ENCODE measurements around the gene ITGB5.
"Not testable (repeated sequence)": the region's sequence is repeated elsewhere in the genome, so short reads cannot be mapped to it uniquely, and the experiment has no call there.

Gene ITGB5

DNA sequence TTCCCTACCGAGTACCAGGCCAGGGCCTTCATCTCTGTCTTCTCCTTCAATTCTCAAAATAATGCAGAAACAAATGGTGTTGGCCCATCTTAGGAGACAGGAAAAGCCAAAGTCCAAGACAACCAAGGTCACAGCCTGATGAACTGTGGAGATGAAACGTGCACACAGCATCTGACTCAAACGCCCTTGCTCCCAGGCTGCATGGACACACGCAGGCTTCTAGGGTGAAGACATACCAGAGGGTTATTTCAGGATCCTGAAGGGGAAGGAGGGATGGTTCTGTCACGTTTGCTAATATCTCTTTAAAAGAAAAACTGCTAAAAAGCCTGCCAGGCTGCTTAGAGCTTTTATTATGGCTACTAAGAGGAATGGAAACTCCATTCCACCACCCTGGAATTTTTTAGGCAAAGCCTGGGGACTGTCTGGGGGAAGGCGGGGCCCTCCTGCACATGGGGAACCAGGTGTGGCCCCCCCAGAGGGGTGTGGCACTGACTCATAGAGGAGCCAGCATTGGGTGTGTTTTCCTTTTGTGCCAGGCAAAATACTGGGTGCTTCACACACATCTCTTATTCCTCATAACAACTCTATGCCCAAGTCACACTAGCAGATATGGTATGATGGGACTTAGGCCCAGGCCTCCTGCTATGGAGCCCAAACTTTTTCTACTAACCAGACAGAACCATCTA, 94.0 kb downstream of the ITGB5 start:
- Histone ChIP-seq H3K4me2 (ENCODE audit: low read length) (no peak overlapping the region), H2AK5ac (ENCODE audit: low read length) (no peak overlapping the region), H3K4me1 (ENCODE audit: control insufficient read depth, low read depth, low read length) (no peaks in the 10 kb centered on the region), H4K8ac (ENCODE audit: low read depth, low read length) (no peak overlapping the region), H2BK15ac (replicated peaks; ENCODE audit: low read depth) (no peak overlapping the region), H4K5ac (ENCODE audit: low read length) (no peak overlapping the region), H3K56ac (ENCODE audit: low read length) (no peak overlapping the region), H3K79me2 (ENCODE audit: control insufficient read depth, insufficient read depth, low read length) (peaks cover 15% of the 10 kb centered on the region), H3K18ac (ENCODE audit: low read length) (no peak overlapping the region), H3K9ac (ENCODE audit: low read length) (no peak overlapping the region), H3K4me3 (ENCODE audit: low read length) (no peak overlapping the region), H3K79me1 (ENCODE audit: low read length) (peaks cover 31% of the 10 kb centered on the region), H3K23ac (ENCODE audit: low read length) (no peak overlapping the region), H2BK120ac (ENCODE audit: low read depth, low read length) (no peak overlapping the region), H3K27ac (ENCODE audit: low read depth, low read length) (no peak overlapping the region), H3K4ac (ENCODE audit: low read depth, low read length) (no peak overlapping the region), H2BK5ac (ENCODE audit: low read length) (no peak overlapping the region), H3K27me3 (ENCODE audit: insufficient read depth, low read length, poor library complexity) (no peaks in the 10 kb centered on the region), H3K36me3 (ENCODE audit: control insufficient read depth, insufficient read depth, low read length) (peaks cover 28% of the 10 kb centered on the region)
- no peak for DNase-seq
- no CpG with 5 or more reads among the region's 6 CpGs for WGBS (ENCODE audit: extremely low coverage, insufficient coverage, low lambda C conversion rate)

DNA sequence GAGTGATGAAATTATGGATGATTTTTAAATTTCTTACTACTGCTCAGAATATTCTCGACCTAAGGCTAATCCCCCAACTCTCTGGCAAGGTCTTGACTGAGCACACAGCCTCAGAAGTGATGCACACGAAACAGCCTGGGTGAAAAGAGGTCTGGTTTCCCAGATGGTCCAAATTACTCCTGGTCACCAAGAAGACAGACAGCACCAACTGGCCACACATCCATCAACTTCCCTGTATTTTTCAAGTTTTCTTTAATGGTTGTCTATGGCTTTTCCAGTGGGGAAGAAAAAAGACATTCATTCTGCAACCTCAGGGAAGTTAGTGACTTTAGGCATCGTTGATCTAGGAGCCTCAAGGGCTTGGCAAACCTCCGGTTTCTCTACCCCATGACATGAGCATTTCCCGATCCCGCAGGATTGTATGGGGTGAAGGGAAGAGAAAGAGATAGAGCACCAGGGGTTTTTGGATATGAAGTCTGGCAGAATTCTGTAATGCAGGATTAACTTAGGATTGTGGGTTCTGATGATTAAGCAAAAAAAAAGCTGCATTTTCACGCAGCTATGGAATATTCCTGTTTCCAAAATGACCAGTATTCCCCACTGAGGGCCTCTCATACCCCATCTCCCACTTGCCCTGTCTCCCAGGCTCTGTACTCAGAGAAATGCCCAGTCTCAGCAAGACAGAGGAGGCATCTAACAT, 94.7 kb downstream of the ITGB5 start:
- Histone ChIP-seq H3K27me3 (ENCODE audit: insufficient read depth, low read length, poor library complexity) (no peaks in the 10 kb centered on the region), H3K23ac (ENCODE audit: low read length) (no peak overlapping the region), H2BK120ac (ENCODE audit: low read depth, low read length) (no peak overlapping the region), H3K4me3 (ENCODE audit: low read length) (no peak overlapping the region), H3K79me1 (ENCODE audit: low read length) (peaks cover 31% of the 10 kb centered on the region), H2AK5ac (ENCODE audit: low read length) (no peak overlapping the region), H3K9ac (ENCODE audit: low read length) (no peak overlapping the region), H2BK15ac (replicated peaks; ENCODE audit: low read depth) (no peak overlapping the region), H3K27ac (ENCODE audit: low read depth, low read length) (no peak overlapping the region), H3K4me2 (ENCODE audit: low read length) (no peak overlapping the region), H4K8ac (ENCODE audit: low read depth, low read length) (no peak overlapping the region), H4K5ac (ENCODE audit: low read length) (no peak overlapping the region), H3K79me2 (ENCODE audit: control insufficient read depth, insufficient read depth, low read length) (peaks cover 15% of the 10 kb centered on the region), H3K56ac (ENCODE audit: low read length) (no peak overlapping the region), H2BK5ac (ENCODE audit: low read length) (no peak overlapping the region), H3K36me3 (ENCODE audit: control insufficient read depth, insufficient read depth, low read length) (peaks cover 28% of the 10 kb centered on the region), H3K4ac (ENCODE audit: low read depth, low read length) (no peak overlapping the region), H3K4me1 (ENCODE audit: control insufficient read depth, low read depth, low read length) (no peaks in the 10 kb centered on the region), H3K18ac (ENCODE audit: low read length) (no peak overlapping the region)
- no CpG with 5 or more reads among the region's 7 CpGs for WGBS (ENCODE audit: extremely low coverage, insufficient coverage, low lambda C conversion rate)
- DNase-seq = no peak

DNA sequence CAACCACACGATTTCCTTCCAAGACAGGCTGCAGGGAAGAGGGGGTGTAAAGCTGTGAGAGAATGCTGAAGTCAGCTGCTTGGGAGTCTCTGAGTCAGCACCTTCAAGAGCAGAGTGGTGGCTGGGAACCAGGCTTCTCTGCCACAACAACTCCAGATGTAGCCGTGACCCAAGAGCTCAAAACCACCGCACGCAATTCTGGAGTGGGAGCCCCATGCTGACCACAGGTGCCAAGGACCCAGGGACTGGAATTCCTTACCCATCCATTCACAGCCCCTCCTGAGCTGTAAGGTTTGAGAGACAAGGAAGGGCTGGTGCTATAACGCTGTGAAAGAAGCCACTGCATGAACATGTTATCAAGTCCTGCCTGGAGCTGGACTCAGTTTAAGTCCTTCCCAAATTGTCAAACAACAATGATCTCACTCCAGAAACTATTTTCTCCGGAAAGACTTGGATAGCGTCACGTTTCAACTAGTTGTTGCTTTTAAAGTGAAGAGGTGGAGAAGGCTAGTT, 95.5 kb downstream of the ITGB5 start:
- Histone ChIP-seq H3K4me2 (ENCODE audit: low read length) (no peak overlapping the region), H2BK15ac (replicated peaks; ENCODE audit: low read depth) (no peak overlapping the region), H4K8ac (ENCODE audit: low read depth, low read length) (no peak overlapping the region), H3K4me1 (ENCODE audit: control insufficient read depth, low read depth, low read length) (no peaks in the 10 kb centered on the region), H3K23ac (ENCODE audit: low read length) (no peak overlapping the region), H3K27me3 (ENCODE audit: insufficient read depth, low read length, poor library complexity) (no peaks in the 10 kb centered on the region), H3K79me1 (ENCODE audit: low read length) (peaks cover 32% of the 10 kb centered on the region), H2AK5ac (ENCODE audit: low read length) (no peak overlapping the region), H3K9ac (ENCODE audit: low read length) (no peak overlapping the region), H3K79me2 (ENCODE audit: control insufficient read depth, insufficient read depth, low read length) (peaks cover 16% of the 10 kb centered on the region), H3K27ac (ENCODE audit: low read depth, low read length) (no peak overlapping the region), H3K36me3 (ENCODE audit: control insufficient read depth, insufficient read depth, low read length) (peaks cover 27% of the 10 kb centered on the region), H2BK120ac (ENCODE audit: low read depth, low read length) (no peak overlapping the region), H3K4ac (ENCODE audit: low read depth, low read length) (no peak overlapping the region), H3K18ac (ENCODE audit: low read length) (no peak overlapping the region), H3K4me3 (ENCODE audit: low read length) (no peak overlapping the region), H3K56ac (ENCODE audit: low read length) (no peak overlapping the region), H4K5ac (ENCODE audit: low read length) (no peak overlapping the region), H2BK5ac (ENCODE audit: low read length) (no peak overlapping the region)
- no peak for DNase-seq
- WGBS (ENCODE audit: extremely low coverage, insufficient coverage, low lambda C conversion rate) = no CpG with 5 or more reads among the region's 8 CpGs

DNA sequence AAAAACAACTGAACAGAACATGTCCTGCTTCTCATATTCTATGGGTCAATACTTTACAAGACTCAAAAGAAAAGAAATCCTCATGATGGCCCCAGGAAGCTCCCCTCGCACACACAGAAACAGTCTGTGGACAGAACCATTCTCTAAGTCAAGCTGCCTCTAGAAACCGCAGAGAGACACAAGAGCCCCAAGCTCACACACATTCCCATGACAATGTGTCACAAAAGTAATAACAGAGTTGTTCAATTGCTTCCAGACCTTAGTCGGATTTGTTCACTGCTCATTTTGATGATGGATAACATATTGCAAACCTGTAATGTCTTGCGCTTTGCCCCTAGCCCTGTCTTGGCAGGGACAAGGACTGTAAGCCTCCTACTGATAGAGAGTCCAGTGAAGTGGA, 96.0 kb downstream of the ITGB5 start:
- Histone ChIP-seq H2BK15ac (replicated peaks; ENCODE audit: low read depth) (no peak overlapping the region), H4K5ac (ENCODE audit: low read length) (no peak overlapping the region), H3K4me3 (ENCODE audit: low read length) (no peak overlapping the region), H3K18ac (ENCODE audit: low read length) (no peak overlapping the region), H3K36me3 (ENCODE audit: control insufficient read depth, insufficient read depth, low read length) (peaks cover 23% of the 10 kb centered on the region), H3K4me2 (ENCODE audit: low read length) (no peak overlapping the region), H3K4me1 (ENCODE audit: control insufficient read depth, low read depth, low read length) (no peaks in the 10 kb centered on the region), H3K4ac (ENCODE audit: low read depth, low read length) (no peak overlapping the region), H2BK5ac (ENCODE audit: low read length) (no peak overlapping the region), H2BK120ac (ENCODE audit: low read depth, low read length) (no peak overlapping the region), H3K56ac (ENCODE audit: low read length) (no peak overlapping the region), H2AK5ac (ENCODE audit: low read length) (no peak overlapping the region), H3K79me1 (ENCODE audit: low read length) (peaks cover 34% of the 10 kb centered on the region), H3K23ac (ENCODE audit: low read length) (no peak overlapping the region), H3K9ac (ENCODE audit: low read length) (no peak overlapping the region), H3K79me2 (ENCODE audit: control insufficient read depth, insufficient read depth, low read length) (peaks cover 19% of the 10 kb centered on the region), H4K8ac (ENCODE audit: low read depth, low read length) (no peak overlapping the region), H3K27me3 (ENCODE audit: insufficient read depth, low read length, poor library complexity) (no peaks in the 10 kb centered on the region), H3K27ac (ENCODE audit: low read depth, low read length) (no peak overlapping the region)
- WGBS (ENCODE audit: extremely low coverage, insufficient coverage, low lambda C conversion rate) = no CpG with 5 or more reads among the region's 4 CpGs
- no peak for DNase-seq

DNA sequence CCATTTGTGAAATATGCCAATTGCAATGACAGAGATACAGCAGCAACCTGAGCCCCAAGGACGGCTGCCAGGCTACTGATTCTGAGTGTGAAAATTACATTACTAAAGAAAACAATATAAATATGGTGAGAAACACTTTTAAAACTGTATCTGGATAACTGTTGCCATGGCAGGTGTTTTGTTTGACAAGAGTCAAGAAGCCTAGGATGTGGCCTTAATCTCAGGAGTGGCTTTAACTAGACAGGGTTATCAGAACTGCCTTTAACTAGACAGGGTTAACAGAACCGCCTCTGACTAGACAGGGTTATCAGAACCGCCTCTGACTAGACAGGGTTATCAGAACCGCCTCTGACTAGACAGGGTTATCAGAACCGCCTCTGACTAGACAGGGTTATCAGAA, 98.1 kb downstream of the ITGB5 start:
- not testable (repeated sequence) for H3K4ac ChIP-seq (ENCODE audit: low read depth, low read length); H2BK5ac ChIP-seq (ENCODE audit: low read length); H4K8ac ChIP-seq (ENCODE audit: low read depth, low read length); H3K9ac ChIP-seq (ENCODE audit: low read length); H2BK120ac ChIP-seq (ENCODE audit: low read depth, low read length); H2AK5ac ChIP-seq (ENCODE audit: low read length); H2BK15ac ChIP-seq (replicated peaks; ENCODE audit: low read depth); H3K27me3 ChIP-seq (ENCODE audit: insufficient read depth, low read length, poor library complexity); H4K5ac ChIP-seq (ENCODE audit: low read length); H3K4me2 ChIP-seq (ENCODE audit: low read length); H3K23ac ChIP-seq (ENCODE audit: low read length); DNase-seq; H3K18ac ChIP-seq (ENCODE audit: low read length); H3K27ac ChIP-seq (ENCODE audit: low read depth, low read length); H3K4me3 ChIP-seq (ENCODE audit: low read length); H3K56ac ChIP-seq (ENCODE audit: low read length); H3K4me1 ChIP-seq (ENCODE audit: control insufficient read depth, low read depth, low read length)
- peaks cover 26% of the 10 kb centered on the region for H3K79me2 ChIP-seq (ENCODE audit: control insufficient read depth, insufficient read depth, low read length)
- H3K36me3 ChIP-seq (ENCODE audit: control insufficient read depth, insufficient read depth, low read length) = peaks cover 21% of the 10 kb centered on the region
- H3K79me1 ChIP-seq (ENCODE audit: low read length) = peaks cover 38% of the 10 kb centered on the region
- no CpG with 5 or more reads among the region's 5 CpGs for WGBS (ENCODE audit: extremely low coverage, insufficient coverage, low lambda C conversion rate)

Data from mesendoderm (in vitro differentiated cells).